ENCODE data around the gene SLC6A12. TPM values are rescaled to one million over a fixed set of nuclear protein-coding genes. Genes with fewer than 3 reads are reported as not detected.
A peak's percentile ranks its signal among the peaks of the same experiment; 100 is the strongest.

SLC6A12 gene
- total RNA-seq, 2 experiments from 2014 or later = not detected

DNA sequence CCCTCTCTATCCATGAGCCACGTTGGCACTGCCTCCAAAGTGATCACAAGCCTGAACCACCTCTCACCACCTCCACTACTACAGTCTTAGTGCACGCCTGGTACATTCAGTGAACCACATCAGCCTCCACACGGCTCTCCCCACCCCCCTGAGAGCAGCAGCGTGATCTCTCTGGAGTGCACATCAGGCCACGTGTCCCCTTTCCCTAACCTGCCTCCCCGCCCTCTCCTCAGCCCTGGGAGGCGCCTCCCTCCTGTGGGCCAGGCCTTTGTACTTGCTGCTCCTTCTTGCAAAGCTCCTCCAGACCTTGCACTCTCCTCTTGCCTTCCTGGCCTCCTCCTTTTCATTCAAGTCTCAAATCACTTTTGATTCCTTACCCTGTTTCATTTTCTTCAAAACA lies 49.8 kb downstream of the SLC6A12 start:
- ATAC-seq (ENCODE audit: poor library complexity) = no peak
- Histone ChIP-seq H3K4me3 (ENCODE audit: low read length) (no peak overlapping the region), H3K36me3 (ENCODE audit: insufficient read depth, low read length) (no peaks in the 10 kb centered on the region), H3K27me3 (ENCODE audit: control insufficient read depth in 1 of 2, insufficient read depth in 2 of 2, low read length in 2 of 2) (no peaks in the 10 kb centered on the region), H3K27ac (ENCODE audit: low read depth in 1 of 2, low read length in 2 of 2) (no peak overlapping the region), H3K9me3 (ENCODE audit: control insufficient read depth in 1 of 2, insufficient read depth in 1 of 2, low read length in 2 of 2) (no peaks in the 10 kb centered on the region), H3K4me1 (ENCODE audit: insufficient read depth, low read length) (peaks cover 5% of the 10 kb centered on the region)
- intact Hi-C loops (cut with DNase I, micrococcal nuclease) = no loop called here
- Mint-ChIP-seq H3K4me3 (no peak overlapping the region), H3K9me3 (no peaks in the 10 kb centered on the region), H3K27ac (no peak overlapping the region), H3K27me3 (peaks cover 26% of the 10 kb centered on the region), H3K4me1 (ENCODE audit: low read depth) (peaks cover 9% of the 10 kb centered on the region), H3K36me3 (ENCODE audit: low read depth) (no peaks in the 10 kb centered on the region)
- TF ChIP-seq, protein P1, sequence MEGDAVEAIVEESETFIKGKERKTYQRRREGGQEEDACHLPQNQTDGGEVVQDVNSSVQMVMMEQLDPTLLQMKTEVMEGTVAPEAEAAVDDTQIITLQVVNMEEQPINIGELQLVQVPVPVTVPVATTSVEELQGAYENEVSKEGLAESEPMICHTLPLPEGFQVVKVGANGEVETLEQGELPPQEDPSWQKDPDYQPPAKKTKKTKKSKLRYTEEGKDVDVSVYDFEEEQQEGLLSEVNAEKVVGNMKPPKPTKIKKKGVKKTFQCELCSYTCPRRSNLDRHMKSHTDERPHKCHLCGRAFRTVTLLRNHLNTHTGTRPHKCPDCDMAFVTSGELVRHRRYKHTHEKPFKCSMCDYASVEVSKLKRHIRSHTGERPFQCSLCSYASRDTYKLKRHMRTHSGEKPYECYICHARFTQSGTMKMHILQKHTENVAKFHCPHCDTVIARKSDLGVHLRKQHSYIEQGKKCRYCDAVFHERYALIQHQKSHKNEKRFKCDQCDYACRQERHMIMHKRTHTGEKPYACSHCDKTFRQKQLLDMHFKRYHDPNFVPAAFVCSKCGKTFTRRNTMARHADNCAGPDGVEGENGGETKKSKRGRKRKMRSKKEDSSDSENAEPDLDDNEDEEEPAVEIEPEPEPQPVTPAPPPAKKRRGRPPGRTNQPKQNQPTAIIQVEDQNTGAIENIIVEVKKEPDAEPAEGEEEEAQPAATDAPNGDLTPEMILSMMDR (IDR thresholded peaks at IDR 0.05) = no peak
- DNase-seq = no peak
- ChIA-PET CTCF (no interaction called here), POLR2A (no interaction called here)

DNA sequence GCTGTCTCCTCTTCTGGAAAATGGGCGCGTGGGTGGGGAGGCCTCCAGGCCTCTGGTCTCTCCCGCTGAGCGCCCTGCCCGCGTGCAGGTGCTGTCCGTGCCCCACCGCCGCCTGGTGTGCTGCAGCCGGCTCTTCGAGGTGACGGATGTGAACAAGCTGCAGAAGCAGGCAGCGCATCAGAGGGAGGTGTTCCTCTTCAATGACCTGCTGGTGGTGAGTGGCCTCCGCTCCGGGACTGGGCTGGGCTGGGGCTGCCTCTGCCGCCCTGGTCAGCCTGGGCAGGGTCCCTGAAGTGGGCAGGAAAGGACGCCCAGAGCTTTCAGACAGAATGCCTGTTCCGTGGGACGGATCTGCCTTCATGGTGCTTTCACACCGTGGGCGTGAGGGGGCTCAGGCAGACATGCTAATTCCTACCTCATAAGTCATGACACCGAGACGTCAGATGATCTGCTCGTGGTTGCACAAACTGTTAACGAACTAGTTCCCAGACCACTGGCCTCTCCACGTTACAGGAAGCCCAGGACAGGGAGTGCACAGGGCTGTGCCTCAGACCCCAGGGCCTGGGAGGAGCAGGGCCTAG lies 50.5 kb downstream of the SLC6A12 start:
- CTCF ChIA-PET = no interaction called here
- H3K9me3 Mint-ChIP-seq = no peaks in the 10 kb centered on the region
- ATAC-seq (ENCODE audit: poor library complexity) (no peak), DNase-seq (no peak)
- TF ChIP-seq, protein P1 (IDR thresholded peaks at IDR 0.05) = no peak
- H3K27me3 ChIP-seq (ENCODE audit: control insufficient read depth in 1 of 2, insufficient read depth in 2 of 2, low read length in 2 of 2) = no peaks in the 10 kb centered on the region
- no peaks in the 10 kb centered on the region for H3K4me1 ChIP-seq (ENCODE audit: insufficient read depth, low read length)
- peaks cover 2% of the 10 kb centered on the region for H3K4me1 Mint-ChIP-seq (ENCODE audit: low read depth)
- H3K27ac Mint-ChIP-seq = no peak overlapping the region
- no peaks in the 10 kb centered on the region for H3K36me3 Mint-ChIP-seq (ENCODE audit: low read depth)
- H3K27me3 Mint-ChIP-seq = peaks cover 24% of the 10 kb centered on the region
- H3K4me3 Mint-ChIP-seq = no peak overlapping the region
- intact Hi-C loops (cut with DNase I, micrococcal nuclease) = no loop called here
- H3K4me3 ChIP-seq (ENCODE audit: low read length) = no peak overlapping the region
- POLR2A ChIA-PET = no interaction called here
- H3K36me3 ChIP-seq (ENCODE audit: insufficient read depth, low read length) = no peaks in the 10 kb centered on the region
- no peak overlapping the region for H3K27ac ChIP-seq (ENCODE audit: low read depth in 1 of 2, low read length in 2 of 2)
- H3K9me3 ChIP-seq (ENCODE audit: control insufficient read depth in 1 of 2, insufficient read depth in 1 of 2, low read length in 2 of 2) = no peaks in the 10 kb centered on the region

DNA sequence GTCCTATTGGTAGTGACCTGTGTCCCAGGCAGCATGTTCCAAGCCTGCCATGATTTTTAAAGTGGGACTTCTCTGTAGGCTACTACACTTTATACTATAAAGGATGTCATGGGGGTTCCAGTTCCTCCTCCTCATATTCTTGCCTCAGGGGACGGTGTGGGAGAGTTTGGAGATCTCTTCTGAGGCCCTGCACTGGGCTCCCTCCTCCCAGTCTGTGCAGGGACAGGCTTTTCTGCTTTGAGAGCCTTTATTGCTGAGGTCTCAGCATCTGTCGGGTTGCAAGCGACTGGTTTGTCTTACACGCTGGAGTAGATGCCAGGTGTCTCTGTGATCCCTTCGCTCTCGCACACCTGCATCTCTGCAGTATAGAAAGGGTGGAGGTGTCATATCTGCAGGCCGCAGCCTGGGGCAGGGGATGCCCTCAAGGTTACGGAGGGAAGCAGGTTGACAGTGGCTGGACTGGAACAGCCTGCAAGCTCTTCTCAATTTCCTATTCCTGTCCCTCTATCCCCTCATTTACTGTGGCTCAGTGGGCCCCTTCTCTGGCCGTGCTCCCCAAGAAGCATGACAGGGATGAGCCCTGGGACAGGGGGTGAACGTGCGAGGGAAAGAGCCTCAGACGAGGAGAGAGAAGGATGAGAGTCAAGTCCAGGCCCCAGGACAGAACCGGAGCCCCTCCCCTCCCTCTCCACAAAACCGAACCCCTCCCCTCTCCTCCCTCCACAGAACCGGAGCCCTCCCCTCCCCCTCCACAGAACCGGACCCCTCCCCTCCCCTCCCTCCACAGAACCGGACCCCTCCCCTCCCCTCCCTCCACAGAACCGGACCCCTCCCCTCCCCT lies 51.3 kb downstream of the SLC6A12 start:
- Histone ChIP-seq H3K9me3 (ENCODE audit: control insufficient read depth in 1 of 2, insufficient read depth in 1 of 2, low read length in 2 of 2) (no peaks in the 10 kb centered on the region), H3K27ac (ENCODE audit: low read depth in 1 of 2, low read length in 2 of 2) (no peak overlapping the region), H3K4me3 (ENCODE audit: low read length) (no peak overlapping the region), H3K27me3 (ENCODE audit: control insufficient read depth in 1 of 2, insufficient read depth in 2 of 2, low read length in 2 of 2) (no peaks in the 10 kb centered on the region), H3K36me3 (ENCODE audit: insufficient read depth, low read length) (no peaks in the 10 kb centered on the region), H3K4me1 (ENCODE audit: insufficient read depth, low read length) (no peaks in the 10 kb centered on the region)
- Mint-ChIP-seq H3K4me3 (no peak overlapping the region), H3K4me1 (ENCODE audit: low read depth) (no peaks in the 10 kb centered on the region), H3K27me3 (peaks cover 24% of the 10 kb centered on the region), H3K36me3 (ENCODE audit: low read depth) (no peaks in the 10 kb centered on the region), H3K9me3 (no peaks in the 10 kb centered on the region), H3K27ac (no peak overlapping the region)
- TF ChIP-seq, protein P1 (IDR thresholded peaks at IDR 0.05) = no peak
- intact Hi-C loops (cut with DNase I, micrococcal nuclease) = no loop called here
- ATAC-seq (ENCODE audit: poor library complexity) (no peak), DNase-seq (peak in 1 of 14 experiments; percentile 52)
- ChIA-PET CTCF (no interaction called here), POLR2A (no interaction called here)
